GM23338 (cell line): ENCODE data around the gene SLX4IP. TPM values are rescaled to one million over a fixed set of nuclear protein-coding genes. Genes with fewer than 3 reads are reported as not detected.

Experiments used
- ATAC-seq: fragments of 200-7000 bp; cut with Tn5 transposase; 3 replicates; pipeline ENCODE4 v1.9.1; 2020
- DNase-seq: peaks from one replicate; pipeline ENCODE4 v3.0.0-alpha.2; 2015; ENCODE audit warnings: low spot score
- H2AFZ ChIP-seq: fragments of 200-600 bp; sonication (generic); 2 replicates; pipeline ENCODE4 v1.8.0; 2016; ENCODE audit warnings: antibody characterized with exemption, mild to moderate bottlenecking, moderate library complexity
- H3F3A ChIP-seq: fragments of 200-600 bp; sonication (generic); replicated peaks from 2 replicates; pipeline ENCODE4 v1.8.0; 2017; ENCODE audit warnings: antibody characterized with exemption, mixed run types, low read depth
- H3K27ac ChIP-seq: fragments of 200-600 bp; sonication (generic); 2 replicates; pipeline ENCODE4 v1.6.1; 2016; ENCODE audit warnings: low read depth
- H3K27me3 ChIP-seq: fragments of 200-600 bp; sonication (generic); 2 replicates; pipeline ENCODE4 v1.8.0; 2016; ENCODE audit warnings: mild to moderate bottlenecking, mixed run types, moderate library complexity; ENCODE audit not compliant: insufficient read depth
- H3K36me3 ChIP-seq: fragments of 200-600 bp; sonication (generic); 2 replicates; pipeline ENCODE4 v1.8.0; 2016; ENCODE audit warnings: mild to moderate bottlenecking; ENCODE audit not compliant: insufficient read depth
- H3K4me1 ChIP-seq: fragments of 200-600 bp; sonication (generic); 2 replicates; pipeline ENCODE4 v1.8.0; 2016; ENCODE audit warnings: mild to moderate bottlenecking, moderate library complexity; ENCODE audit not compliant: insufficient read depth
- H3K4me2 ChIP-seq: fragments of 200-600 bp; sonication (generic); 2 replicates; pipeline ENCODE4 v1.7.1; 2017; ENCODE audit warnings: mixed run types
- H3K4me3 ChIP-seq: fragments of 200-600 bp; sonication (generic); 2 replicates; pipeline ENCODE4 v1.6.1; 2016; ENCODE audit warnings: mixed run types
- H3K79me2 ChIP-seq: fragments of 200-600 bp; sonication (generic); replicated peaks from 2 replicates; pipeline ENCODE4 v1.8.0; 2017; ENCODE audit warnings: mild to moderate bottlenecking; ENCODE audit not compliant: insufficient read depth
- H3K9me2 ChIP-seq: fragments of 200-600 bp; sonication (generic); 2 replicates; pipeline ENCODE4 v1.8.0; 2017; ENCODE audit not compliant: insufficient read depth
- H4K20me1 ChIP-seq: fragments of 200-600 bp; sonication (generic); replicated peaks from 2 replicates; pipeline ENCODE4 v1.8.0; 2017; ENCODE audit warnings: mild to moderate bottlenecking; ENCODE audit not compliant: insufficient read depth
- H3K27ac Mint-ChIP-seq: 2 replicates; pipeline ENCODE4 v1.8.0; 2020; ENCODE audit warnings: inconsistent platforms, mild to moderate bottlenecking, moderate library complexity, mixed read lengths
- H3K27me3 Mint-ChIP-seq: 3 replicates; pipeline ENCODE4 v1.8.0; 2022; ENCODE audit warnings: low read depth, mild to moderate bottlenecking, moderate library complexity, mixed read lengths, inconsistent platforms; ENCODE audit not compliant: insufficient read depth, poor library complexity
- H3K36me3 Mint-ChIP-seq: 3 replicates; pipeline ENCODE4 v1.8.0; 2021; ENCODE audit warnings: low read depth, mild to moderate bottlenecking, inconsistent platforms, moderate library complexity, mixed read lengths
- H3K4me1 Mint-ChIP-seq: 3 replicates; pipeline ENCODE4 v1.8.0; 2020; ENCODE audit warnings: mild to moderate bottlenecking, inconsistent platforms, mixed read lengths
- H3K4me3 Mint-ChIP-seq: 3 replicates; pipeline ENCODE4 v1.8.0; 2021; ENCODE audit warnings: moderate library complexity, mild to moderate bottlenecking, inconsistent platforms, mixed read lengths
- H3K9me3 Mint-ChIP-seq: 3 replicates; pipeline ENCODE4 v1.8.0; 2020; ENCODE audit warnings: moderate library complexity, mild to moderate bottlenecking, inconsistent platforms, mixed read lengths
- CREB1 ChIP-seq: fragments of 250-450 bp; sonication (Bioruptor Pico); IDR thresholded peaks from 2 replicates; pipeline ENCODE4 v1.5.0; 2020; ENCODE audit warnings: low read depth, mild to moderate bottlenecking, moderate library complexity
- CTCF ChIP-seq, 2 experiments: fragments of 200-600 bp in 1 of 2; sonication (generic) in 1 of 2; conservative IDR thresholded peaks; 2 replicates each; pipeline versions ENCODE4 v1.5.1 to v1.6.1; 2016 to 2017; ENCODE audit warnings: antibody characterized with exemption in 2 of 2, low read depth in 2 of 2, mild to moderate bottlenecking in 2 of 2, moderate library complexity in 1 of 2
- ETS1 ChIP-seq: IDR thresholded peaks from 2 replicates; pipeline ENCODE4 v1.6.1; 2016; ENCODE audit warnings: antibody characterized with exemption
- EZH2phosphoT487 ChIP-seq: fragments of 200-600 bp; sonication (generic); IDR thresholded peaks from one replicate; pipeline ENCODE4 v1.8.1; 2018; ENCODE audit warnings: antibody characterized with exemption; ENCODE audit not compliant: unreplicated experiment
- POLR2AphosphoS5 ChIP-seq: IDR thresholded peaks from 2 replicates; pipeline ENCODE4 v1.6.1; 2016; ENCODE audit warnings: antibody characterized with exemption, low read depth
- REST ChIP-seq: IDR thresholded peaks from one replicate; pipeline ENCODE4 v1.6.1; 2018; ENCODE audit warnings: antibody characterized with exemption; ENCODE audit not compliant: unreplicated experiment
- ZNF114 ChIP-seq: fragments of 250-450 bp; sonication (Bioruptor Pico); IDR thresholded peaks from 2 replicates; pipeline ENCODE4 v1.5.0; 2020; ENCODE audit warnings: mild to moderate bottlenecking, moderate library complexity
- ZNF331 ChIP-seq: fragments of 250-450 bp; sonication (Bioruptor Pico); IDR thresholded peaks from 2 replicates; pipeline ENCODE4 v1.5.0; 2020; ENCODE audit warnings: low read depth, mild to moderate bottlenecking, moderate library complexity
- ZNF462 ChIP-seq: fragments of 250-450 bp; sonication (Bioruptor Pico); IDR thresholded peaks from 2 replicates; pipeline ENCODE4 v1.5.0; 2020; ENCODE audit warnings: mild to moderate bottlenecking, moderate library complexity
- polyA plus RNA-seq: library from polyadenylated mRNA; unstranded; fragments of >200 nt; fragmentation: Nextera tagmentation; extraction: Ambion mirVana; gene quantifications from 2 replicates; pipeline ENCODE4 v1.2.1, GENCODE V29; 2016
- total RNA-seq: library from RNA; depleted of rRNA; stranded (reverse); fragments of >200 nt; shearing (Covaris generic); gene quantifications from 2 replicates; pipeline ENCODE4 v1.2.3, GENCODE V29; 2014

SLX4IP gene
- total and polyA plus RNA-seq, 2 experiments from 2014 or later = 9.1 to 9.8 TPM

GRCh38 chr20:10537850-10538480, 102.9 kb downstream of the SLX4IP start (continued):
- TF ChIP-seq ZNF462 (CRISPR knock-in tag) = no peak
- TF ChIP-seq ZNF331 (CRISPR knock-in tag) = no peak
- TF ChIP-seq CTCF (conservative IDR thresholded peaks at IDR 0.05; ENCODE audit: low read depth in 2 of 2) = no peak
- no peak for TF ChIP-seq CREB1 (CRISPR knock-in tag)
- no peak for TF ChIP-seq POLR2AphosphoS5
- no peak for TF ChIP-seq EZH2phosphoT487

GRCh38 chr20:10538768-10539167, 103.7 kb downstream of the SLX4IP start:
- DNase-seq (no peak), ATAC-seq (no peak)
- H3K4me3 Mint-ChIP-seq = no peak overlapping the region
- H3K9me3 Mint-ChIP-seq = no peaks in the 10 kb centered on the region
- no peak overlapping the region for H3K27ac Mint-ChIP-seq
- H3K27me3 Mint-ChIP-seq = peaks cover 4% of the 10 kb centered on the region
- H3K27me3 ChIP-seq = no peaks in the 10 kb centered on the region
- no peak overlapping the region for H3K4me3 ChIP-seq
- peaks cover 43% of the 10 kb centered on the region for H3K4me1 Mint-ChIP-seq
- H3K4me2 ChIP-seq = no peak overlapping the region
- H3K4me1 ChIP-seq = peaks cover 25% of the 10 kb centered on the region
- no peaks in the 10 kb centered on the region for H4K20me1 ChIP-seq
- no peaks in the 10 kb centered on the region; the same call in 2 of the 3 replicates for H3K36me3 Mint-ChIP-seq
- H2AFZ ChIP-seq = no peak overlapping the region
- H3F3A ChIP-seq = no peaks in the 10 kb centered on the region
- H3K36me3 ChIP-seq = no peaks in the 10 kb centered on the region
- H3K79me2 ChIP-seq = 0 out of 2 replicates have a peak, but pooled peaks cover 4% of the 10 kb centered on the region
- no peaks in the 10 kb centered on the region for H3K9me2 ChIP-seq
- H3K27ac ChIP-seq = no peak overlapping the region
- TF ChIP-seq CTCF (conservative IDR thresholded peaks at IDR 0.05; ENCODE audit: low read depth in 2 of 2) (no peak), REST (no peak), ZNF331 (CRISPR knock-in tag) (no peak), ETS1 (no peak), ZNF114 (CRISPR knock-in tag) (no peak), POLR2AphosphoS5 (no peak)
